Measurements from ENCODE around the gene NFYA. TPM values are rescaled to one million over a fixed set of nuclear protein-coding genes. Genes with fewer than 3 reads are reported as not detected.

The NFYA gene
- total and polyA plus RNA-seq, 2 of the 13 experiments (the other 11 are each of a cell fraction or from before 2014, with no cell fraction given): 16.0 to 22.9 TPM

DNA sequence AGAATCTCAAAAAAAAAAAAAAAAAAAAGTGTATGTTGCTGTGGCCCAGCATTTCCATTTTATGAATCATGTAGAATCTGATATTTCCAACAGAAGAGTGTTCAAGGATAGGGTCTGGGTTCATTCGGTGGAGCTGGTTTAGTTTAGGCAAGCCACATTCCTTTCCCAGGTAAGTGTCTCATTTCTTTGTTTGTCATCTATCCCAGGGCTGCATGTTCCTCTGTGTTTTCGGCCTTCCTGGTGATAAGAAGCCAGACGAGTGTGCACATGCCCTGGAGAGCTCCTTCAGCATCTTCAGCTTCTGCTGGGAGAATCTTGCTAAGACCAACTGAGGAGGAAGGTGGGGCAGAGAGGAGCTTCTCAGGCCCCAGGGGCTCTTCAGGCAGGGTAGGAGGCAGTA lies 38.2 kb downstream of the NFYA start:
- no peak overlapping the region for H3K4me2 ChIP-seq (ENCODE audit: low read depth, low read length)
- H3K27ac ChIP-seq (ENCODE audit: extremely low read length, insufficient read depth, low read length): no peak overlapping the region
- H3K27me3 ChIP-seq (ENCODE audit: control insufficient read depth in 1 of 2, insufficient read depth in 2 of 2, low read length in 2 of 2): no peaks in the 10 kb centered on the region
- intact Hi-C loops (cut with micrococcal nuclease; ENCODE audit: unreplicated experiment) (no loop called here), in situ Hi-C loops (cut with HindIII; ENCODE audit: extremely low pct_ligation_motif_present, low pct_unique_long_range_greater_than_20kb) (no loop called here)
- no peak for FAIRE-seq
- no peak overlapping the region for H2AFZ ChIP-seq (ENCODE audit: low read length)
- no peak overlapping the region for H3K4me3 ChIP-seq (replicated peaks in 1 of 3; ENCODE audit: insufficient read depth in 1 of 3, low read depth in 2 of 3, low read length in 3 of 3)
- H3K36me3 ChIP-seq (replicated peaks in 1 of 2; ENCODE audit: control insufficient read depth in 1 of 2, insufficient read depth in 2 of 2, low read length in 2 of 2): no peaks in the 10 kb centered on the region
- peaks cover 11% of the 10 kb centered on the region for H3K4me1 ChIP-seq (ENCODE audit: insufficient read depth, low read length)
- H3K9me3 ChIP-seq (ENCODE audit: low read length): no peaks in the 10 kb centered on the region
- ATAC-seq: no peak
- no TSS peak for BruUV-seq (replicated peaks)
- H3K79me2 ChIP-seq (ENCODE audit: insufficient read depth, low read length): no peaks in the 10 kb centered on the region
- WGBS (ENCODE audit: low lambda C conversion rate): 9% methylated on average over 3 of the region's 3 CpGs
- no peaks in the 10 kb centered on the region for H4K20me1 ChIP-seq (ENCODE audit: insufficient read depth, low read length)
- no peak overlapping the region for H3K9ac ChIP-seq (ENCODE audit: insufficient read depth, low read depth, low read length)
- CTCF ChIA-PET (ENCODE audit: low intra/inter-chr PET ratio, low total read pairs): no interaction called here
- POLR2A ChIA-PET: no interaction called here
- TF ChIP-seq GLI4 (CRISPR knock-in tag; IDR thresholded peaks at IDR 0.05; ENCODE audit: borderline replicate concordance) (no peak), HNRNPK (IDR thresholded peaks at IDR 0.05; ENCODE audit: low read depth, low read length, poor library complexity, severe bottlenecking) (no peak), DNMT1 (CRISPR knock-in tag; IDR thresholded peaks at IDR 0.05) (no peak), SALL1 (CRISPR knock-in tag; IDR thresholded peaks at IDR 0.05) (no peak), DDIT3 (CRISPR knock-in tag; IDR thresholded peaks at IDR 0.05) (no peak), HMGA1 (CRISPR knock-in tag; conservative IDR thresholded peaks at IDR 0.05) (no peak), BHLHE40 (IDR thresholded peaks at IDR 0.05; ENCODE audit: low read length) (no peak), ZNF616 (CRISPR knock-in tag; IDR thresholded peaks at IDR 0.05; ENCODE audit: low read depth) (no peak), HDAC2 (CRISPR knock-in tag; IDR thresholded peaks at IDR 0.05) (no peak), ZNF280B (CRISPR knock-in tag; IDR thresholded peaks at IDR 0.05; ENCODE audit: borderline replicate concordance) (no peak), ADNP (CRISPR knock-in tag; IDR thresholded peaks at IDR 0.05) (no peak), NRL (CRISPR knock-in tag; IDR thresholded peaks at IDR 0.05; ENCODE audit: borderline replicate concordance) (no peak), SKI (IDR thresholded peaks at IDR 0.05; ENCODE audit: partially characterized antibody) (no peak)
- TF ChIP-seq, protein P1, sequence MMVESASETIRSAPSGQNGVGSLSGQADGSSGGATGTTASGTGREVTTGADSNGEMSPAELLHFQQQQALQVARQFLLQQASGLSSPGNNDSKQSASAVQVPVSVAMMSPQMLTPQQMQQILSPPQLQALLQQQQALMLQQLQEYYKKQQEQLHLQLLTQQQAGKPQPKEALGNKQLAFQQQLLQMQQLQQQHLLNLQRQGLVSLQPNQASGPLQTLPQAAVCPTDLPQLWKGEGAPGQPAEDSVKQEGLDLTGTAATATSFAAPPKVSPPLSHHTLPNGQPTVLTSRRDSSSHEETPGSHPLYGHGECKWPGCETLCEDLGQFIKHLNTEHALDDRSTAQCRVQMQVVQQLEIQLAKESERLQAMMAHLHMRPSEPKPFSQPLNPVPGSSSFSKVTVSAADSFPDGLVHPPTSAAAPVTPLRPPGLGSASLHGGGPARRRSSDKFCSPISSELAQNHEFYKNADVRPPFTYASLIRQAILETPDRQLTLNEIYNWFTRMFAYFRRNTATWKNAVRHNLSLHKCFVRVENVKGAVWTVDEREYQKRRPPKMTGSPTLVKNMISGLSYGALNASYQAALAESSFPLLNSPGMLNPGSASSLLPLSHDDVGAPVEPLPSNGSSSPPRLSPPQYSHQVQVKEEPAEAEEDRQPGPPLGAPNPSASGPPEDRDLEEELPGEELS (CRISPR knock-in tag; IDR thresholded peaks at IDR 0.05): no peak
- DNase-seq (ENCODE audit: low spot score): no peak
